Measurements from ENCODE around the gene SPIRE1. TPM values are rescaled to one million over a fixed set of nuclear protein-coding genes. Genes with fewer than 3 reads are reported as not detected.

Gene SPIRE1
- total and polyA plus RNA-seq, 4 donors: 0.29 to 5.7 (median 3.2) TPM

- Histone ChIP-seq H3K27me3 (ENCODE audit: control insufficient read depth in 4 of 4, insufficient read depth in 4 of 4, low read length in 3 of 4) (no peaks in the 10 kb centered on the region), H3K36me3 (ENCODE audit: control insufficient read depth in 4 of 4, insufficient read depth in 3 of 4, low read depth in 1 of 4, low read length in 3 of 4) (peaks cover 0 to 9% (median 4%) of the 10 kb centered on the region in 4 donors), H3K9me3 (ENCODE audit: control insufficient read depth in 4 of 4, low read length in 3 of 4) (no peaks in the 10 kb centered on the region), H3K9ac (ENCODE audit: low read depth in 1 of 2, low read length in 2 of 2) (no peak overlapping the region), H3K4me3 (ENCODE audit: low read depth in 1 of 3, low read length in 3 of 3) (no peak overlapping the region), H3K27ac (ENCODE audit: low read depth in 1 of 2, low read length in 2 of 2) (no peak overlapping the region), H3K4me1 (ENCODE audit: control insufficient read depth in 4 of 4, insufficient read depth in 4 of 4, low read length in 3 of 4) (no peaks in the 10 kb centered on the region)
- no peak for DNase-seq (ENCODE audit: low spot score)
- TF ChIP-seq CTCF (IDR thresholded peaks at IDR 0.05; ENCODE audit: low read depth, low read length, missing input control) (no peak), SP1 (IDR thresholded peaks at IDR 0.05) (no peak), RAD21 (IDR thresholded peaks at IDR 0.05) (no peak), JUND (IDR thresholded peaks at IDR 0.05) (no peak), NR2F2 (IDR thresholded peaks at IDR 0.05) (no peak), FOXA1 (IDR thresholded peaks at IDR 0.05) (no peak)
- TF ChIP-seq, protein P1, sequence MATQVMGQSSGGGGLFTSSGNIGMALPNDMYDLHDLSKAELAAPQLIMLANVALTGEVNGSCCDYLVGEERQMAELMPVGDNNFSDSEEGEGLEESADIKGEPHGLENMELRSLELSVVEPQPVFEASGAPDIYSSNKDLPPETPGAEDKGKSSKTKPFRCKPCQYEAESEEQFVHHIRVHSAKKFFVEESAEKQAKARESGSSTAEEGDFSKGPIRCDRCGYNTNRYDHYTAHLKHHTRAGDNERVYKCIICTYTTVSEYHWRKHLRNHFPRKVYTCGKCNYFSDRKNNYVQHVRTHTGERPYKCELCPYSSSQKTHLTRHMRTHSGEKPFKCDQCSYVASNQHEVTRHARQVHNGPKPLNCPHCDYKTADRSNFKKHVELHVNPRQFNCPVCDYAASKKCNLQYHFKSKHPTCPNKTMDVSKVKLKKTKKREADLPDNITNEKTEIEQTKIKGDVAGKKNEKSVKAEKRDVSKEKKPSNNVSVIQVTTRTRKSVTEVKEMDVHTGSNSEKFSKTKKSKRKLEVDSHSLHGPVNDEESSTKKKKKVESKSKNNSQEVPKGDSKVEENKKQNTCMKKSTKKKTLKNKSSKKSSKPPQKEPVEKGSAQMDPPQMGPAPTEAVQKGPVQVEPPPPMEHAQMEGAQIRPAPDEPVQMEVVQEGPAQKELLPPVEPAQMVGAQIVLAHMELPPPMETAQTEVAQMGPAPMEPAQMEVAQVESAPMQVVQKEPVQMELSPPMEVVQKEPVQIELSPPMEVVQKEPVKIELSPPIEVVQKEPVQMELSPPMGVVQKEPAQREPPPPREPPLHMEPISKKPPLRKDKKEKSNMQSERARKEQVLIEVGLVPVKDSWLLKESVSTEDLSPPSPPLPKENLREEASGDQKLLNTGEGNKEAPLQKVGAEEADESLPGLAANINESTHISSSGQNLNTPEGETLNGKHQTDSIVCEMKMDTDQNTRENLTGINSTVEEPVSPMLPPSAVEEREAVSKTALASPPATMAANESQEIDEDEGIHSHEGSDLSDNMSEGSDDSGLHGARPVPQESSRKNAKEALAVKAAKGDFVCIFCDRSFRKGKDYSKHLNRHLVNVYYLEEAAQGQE (IDR thresholded peaks at IDR 0.05): no peak
- TF ChIP-seq, protein P2, sequence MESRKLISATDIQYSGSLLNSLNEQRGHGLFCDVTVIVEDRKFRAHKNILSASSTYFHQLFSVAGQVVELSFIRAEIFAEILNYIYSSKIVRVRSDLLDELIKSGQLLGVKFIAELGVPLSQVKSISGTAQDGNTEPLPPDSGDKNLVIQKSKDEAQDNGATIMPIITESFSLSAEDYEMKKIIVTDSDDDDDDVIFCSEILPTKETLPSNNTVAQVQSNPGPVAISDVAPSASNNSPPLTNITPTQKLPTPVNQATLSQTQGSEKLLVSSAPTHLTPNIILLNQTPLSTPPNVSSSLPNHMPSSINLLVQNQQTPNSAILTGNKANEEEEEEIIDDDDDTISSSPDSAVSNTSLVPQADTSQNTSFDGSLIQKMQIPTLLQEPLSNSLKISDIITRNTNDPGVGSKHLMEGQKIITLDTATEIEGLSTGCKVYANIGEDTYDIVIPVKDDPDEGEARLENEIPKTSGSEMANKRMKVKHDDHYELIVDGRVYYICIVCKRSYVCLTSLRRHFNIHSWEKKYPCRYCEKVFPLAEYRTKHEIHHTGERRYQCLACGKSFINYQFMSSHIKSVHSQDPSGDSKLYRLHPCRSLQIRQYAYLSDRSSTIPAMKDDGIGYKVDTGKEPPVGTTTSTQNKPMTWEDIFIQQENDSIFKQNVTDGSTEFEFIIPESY (IDR thresholded peaks at IDR 0.05): no peak
- WGBS: 87% methylated on average over 4 of the region's 4 CpGs
Measured at GRCh38 chr18:12474876-12475275, 183.0 kb downstream of the SPIRE1 start.

DNA sequence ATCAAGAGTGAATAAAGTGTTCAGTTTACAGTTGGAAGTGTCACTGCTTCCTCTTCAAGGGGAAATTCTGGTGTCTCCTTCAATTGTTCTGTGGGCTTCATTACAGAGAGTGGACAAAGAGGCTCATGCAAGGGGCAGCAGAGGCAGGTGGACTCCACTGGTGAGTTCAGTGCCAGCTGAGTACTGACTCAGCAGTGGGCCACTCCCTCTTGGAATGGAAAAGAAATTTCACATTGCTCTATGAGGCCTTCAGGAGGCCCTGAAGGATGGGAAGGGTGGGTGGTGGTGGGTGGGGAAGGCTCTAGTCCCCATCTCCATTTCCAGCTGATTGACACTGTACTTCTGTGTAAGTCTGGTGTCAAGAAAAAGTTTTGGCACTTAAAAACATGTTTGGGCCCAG is 183.8 kb downstream of the SPIRE1 start:
- no peak for DNase-seq (ENCODE audit: low spot score)
- TF ChIP-seq, protein P3, sequence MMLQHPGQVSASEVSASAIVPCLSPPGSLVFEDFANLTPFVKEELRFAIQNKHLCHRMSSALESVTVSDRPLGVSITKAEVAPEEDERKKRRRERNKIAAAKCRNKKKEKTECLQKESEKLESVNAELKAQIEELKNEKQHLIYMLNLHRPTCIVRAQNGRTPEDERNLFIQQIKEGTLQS (IDR thresholded peaks at IDR 0.05): no peak
- no peak for TF ChIP-seq EGR1 (IDR thresholded peaks at IDR 0.05; ENCODE audit: low read depth in 2 of 2)
- TF ChIP-seq, protein P1 (IDR thresholded peaks at IDR 0.05): no peak
- TF ChIP-seq GABPA (IDR thresholded peaks at IDR 0.05 in 1 of 2, conservative IDR thresholded peaks at IDR 0.05 in 1 of 2): no peak
- TF ChIP-seq RXRA (IDR thresholded peaks at IDR 0.05): no peak
- no peak for TF ChIP-seq HNF4G (IDR thresholded peaks at IDR 0.05)
- TF ChIP-seq, protein P4, sequence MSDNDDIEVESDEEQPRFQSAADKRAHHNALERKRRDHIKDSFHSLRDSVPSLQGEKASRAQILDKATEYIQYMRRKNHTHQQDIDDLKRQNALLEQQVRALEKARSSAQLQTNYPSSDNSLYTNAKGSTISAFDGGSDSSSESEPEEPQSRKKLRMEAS (IDR thresholded peaks at IDR 0.05): no peak
- TF ChIP-seq, protein P2 (IDR thresholded peaks at IDR 0.05): no peak
- no peak for TF ChIP-seq FOXA2 (IDR thresholded peaks at IDR 0.05)
- TF ChIP-seq FOXA1 (IDR thresholded peaks at IDR 0.05): no peak
- TF ChIP-seq NR2F2 (IDR thresholded peaks at IDR 0.05): no peak
- no peak for TF ChIP-seq RAD21 (IDR thresholded peaks at IDR 0.05)
- TF ChIP-seq CTCF (IDR thresholded peaks at IDR 0.05; ENCODE audit: low read depth, low read length, missing input control): no peak
- no peak overlapping the region for H3K4me3 ChIP-seq (ENCODE audit: low read depth in 1 of 3, low read length in 3 of 3)

More for the DNA sequence above, 183.8 kb downstream of the SPIRE1 start:
- Histone ChIP-seq H3K9ac (ENCODE audit: low read depth in 1 of 2, low read length in 2 of 2) (no peak overlapping the region), H3K4me1 (ENCODE audit: control insufficient read depth in 4 of 4, insufficient read depth in 4 of 4, low read length in 3 of 4) (no peaks in the 10 kb centered on the region), H3K9me3 (ENCODE audit: control insufficient read depth in 4 of 4, low read length in 3 of 4) (no peaks in the 10 kb centered on the region), H3K27ac (ENCODE audit: low read depth in 1 of 2, low read length in 2 of 2) (no peak overlapping the region), H3K27me3 (ENCODE audit: control insufficient read depth in 4 of 4, insufficient read depth in 4 of 4, low read length in 3 of 4) (no peaks in the 10 kb centered on the region), H3K36me3 (ENCODE audit: control insufficient read depth in 4 of 4, insufficient read depth in 3 of 4, low read depth in 1 of 4, low read length in 3 of 4) (peaks cover 0 to 9% (median 4%) of the 10 kb centered on the region in 4 donors)
